Measurements from ENCODE around the gene UCHL1.
"Not testable (repeated sequence)": the region's sequence is repeated elsewhere in the genome, so short reads cannot be mapped to it uniquely, and the experiment has no call there.

Gene UCHL1

GRCh38 chr4:41285864-41286235 is 29.1 kb downstream of the UCHL1 start:
- in situ Hi-C loops (cut with MboI; ENCODE audit: low sequenced_read_pairs), result loop anchor here (25.0 kb wide), 2 partner anchors 376 to 601 kb away; no protein-coding TSS in a partner anchor

GRCh38 chr4:41287005-41287404 is 30.3 kb downstream of the UCHL1 start:
- in situ Hi-C loops (cut with MboI; ENCODE audit: low sequenced_read_pairs), result loop anchor here (25.0 kb wide), 2 partner anchors 375 to 600 kb away; no protein-coding TSS in a partner anchor

- in situ Hi-C loops (cut with MboI; ENCODE audit: low sequenced_read_pairs), result loop anchor here (25.0 kb wide), 2 partner anchors 374 to 599 kb away; no protein-coding TSS in a partner anchor
Observed at GRCh38 chr4:41287852-41288251, 31.1 kb downstream of the UCHL1 start.

- in situ Hi-C loops (cut with MboI; ENCODE audit: low sequenced_read_pairs), result loop anchor here (25.0 kb wide), 2 partner anchors 374 to 599 kb away; no protein-coding TSS in a partner anchor
Observed at GRCh38 chr4:41288254-41288653, 31.5 kb downstream of the UCHL1 start.

GRCh38 chr4:41290479-41290878 is 33.8 kb downstream of the UCHL1 start:
- in situ Hi-C loops (cut with MboI; ENCODE audit: low sequenced_read_pairs), result loop anchor here (25.0 kb wide), 2 partner anchors 372 to 597 kb away; no protein-coding TSS in a partner anchor

GRCh38 chr4:41294445-41295062 is 37.8 kb downstream of the UCHL1 start:
- in situ Hi-C loops (cut with MboI; ENCODE audit: low sequenced_read_pairs), result loop anchor here (25.0 kb wide), 2 partner anchors 368 to 593 kb away; no protein-coding TSS in a partner anchor

- in situ Hi-C loops (cut with MboI; ENCODE audit: low sequenced_read_pairs), result loop anchor here (25.0 kb wide), 2 partner anchors 365 to 590 kb away; no protein-coding TSS in a partner anchor
Observed at GRCh38 chr4:41296995-41297394, 40.3 kb downstream of the UCHL1 start.

- in situ Hi-C loops (cut with MboI; ENCODE audit: low sequenced_read_pairs), result loop anchor here (25.0 kb wide), 2 partner anchors 364 to 589 kb away; no protein-coding TSS in a partner anchor
Observed at GRCh38 chr4:41297832-41298231, 41.1 kb downstream of the UCHL1 start.

GRCh38 chr4:41299486-41299885 is 42.8 kb downstream of the UCHL1 start:
- in situ Hi-C loops (cut with MboI; ENCODE audit: low sequenced_read_pairs), result loop anchor here (25.0 kb wide), 2 partner anchors 363 to 588 kb away; no protein-coding TSS in a partner anchor

GRCh38 chr4:41301137-41301536 is 44.4 kb downstream of the UCHL1 start:
- in situ Hi-C loops (cut with MboI; ENCODE audit: low sequenced_read_pairs), result no loop called here

GRCh38 chr4:41303372-41304118 is 46.8 kb downstream of the UCHL1 start:
- in situ Hi-C loops (cut with MboI; ENCODE audit: low sequenced_read_pairs), result no loop called here

GRCh38 chr4:41304221-41304620 is 47.5 kb downstream of the UCHL1 start:
- in situ Hi-C loops (cut with MboI; ENCODE audit: low sequenced_read_pairs), result no loop called here

- in situ Hi-C loops (cut with MboI; ENCODE audit: low sequenced_read_pairs), result no loop called here
Observed at GRCh38 chr4:41305476-41305875, 48.7 kb downstream of the UCHL1 start.

GRCh38 chr4:41307638-41308037 is 50.9 kb downstream of the UCHL1 start:
- in situ Hi-C loops (cut with MboI; ENCODE audit: low sequenced_read_pairs), result no loop called here

- in situ Hi-C loops (cut with MboI; ENCODE audit: low sequenced_read_pairs), result no loop called here
Observed at GRCh38 chr4:41308398-41308797, 51.7 kb downstream of the UCHL1 start.

- in situ Hi-C loops (cut with MboI; ENCODE audit: low sequenced_read_pairs), result not testable (repeated sequence)
Observed at GRCh38 chr4:41315426-41315825, 58.7 kb downstream of the UCHL1 start.

- in situ Hi-C loops (cut with MboI; ENCODE audit: low sequenced_read_pairs), result no loop called here
Observed at GRCh38 chr4:41315862-41316261, 59.1 kb downstream of the UCHL1 start.

All from HL-60/S4 (cell line).